Measurements from ENCODE around the gene HNRNPAB.

Gene HNRNPAB

GRCh38 chr5:178204182-178204934 lies at the start of gene HNRNPAB:
HNRNPAB (plus strand) TSS chr5:178204533; CDS start chr5:178204838, 305 bp downstream.
- Histone ChIP-seq H3K4me3 (ENCODE audit: low read length) (peak within 1 kb of the TSS; percentile 71), H3K9me3 (ENCODE audit: control insufficient read depth, low read length) (no peaks in the 10 kb centered on the region), H3K9ac (ENCODE audit: low read length) (peak within 1 kb of the TSS; percentile 71)

GRCh38 chr5:178155065-178155464 lies 49.3 kb upstream of the HNRNPAB start:
- H3K4me3 ChIP-seq (ENCODE audit: low read length): no peak overlapping the region
- no peaks in the 10 kb centered on the region for H3K27me3 ChIP-seq (ENCODE audit: control insufficient read depth, insufficient read depth, low read length)
- no peaks in the 10 kb centered on the region for H3K9me3 ChIP-seq (ENCODE audit: control insufficient read depth, low read length)
- peaks cover 11% of the 10 kb centered on the region for H3K4me1 ChIP-seq (ENCODE audit: control insufficient read depth, insufficient read depth, low read length)
- H3K36me3 ChIP-seq (ENCODE audit: control insufficient read depth, insufficient read depth, low read length): no peaks in the 10 kb centered on the region
- no peak overlapping the region for H3K9ac ChIP-seq (ENCODE audit: low read length)

More at GRCh38 chr5:178204182-178204934, at the start of gene HNRNPAB:
- H3K4me1 ChIP-seq (ENCODE audit: control insufficient read depth, insufficient read depth, low read length): peaks cover 36% of the 10 kb centered on the region
- no peaks in the 10 kb centered on the region for H3K27me3 ChIP-seq (ENCODE audit: control insufficient read depth, insufficient read depth, low read length)
- peaks cover 8% of the 10 kb centered on the region for H3K36me3 ChIP-seq (ENCODE audit: control insufficient read depth, insufficient read depth, low read length)

GRCh38 chr5:178160176-178160575 lies 44.2 kb upstream of the HNRNPAB start:
- Histone ChIP-seq H3K27me3 (ENCODE audit: control insufficient read depth, insufficient read depth, low read length) (peaks cover 25% of the 10 kb centered on the region), H3K4me3 (ENCODE audit: low read length) (no peak overlapping the region), H3K36me3 (ENCODE audit: control insufficient read depth, insufficient read depth, low read length) (no peaks in the 10 kb centered on the region), H3K9me3 (ENCODE audit: control insufficient read depth, low read length) (no peaks in the 10 kb centered on the region), H3K9ac (ENCODE audit: low read length) (no peak overlapping the region), H3K4me1 (ENCODE audit: control insufficient read depth, insufficient read depth, low read length) (peaks cover 8% of the 10 kb centered on the region)

GRCh38 chr5:178162481-178162880 lies 41.9 kb upstream of the HNRNPAB start:
- Histone ChIP-seq H3K27me3 (ENCODE audit: control insufficient read depth, insufficient read depth, low read length) (peaks cover 34% of the 10 kb centered on the region), H3K9me3 (ENCODE audit: control insufficient read depth, low read length) (no peaks in the 10 kb centered on the region), H3K9ac (ENCODE audit: low read length) (no peak overlapping the region), H3K36me3 (ENCODE audit: control insufficient read depth, insufficient read depth, low read length) (no peaks in the 10 kb centered on the region), H3K4me3 (ENCODE audit: low read length) (no peak overlapping the region), H3K4me1 (ENCODE audit: control insufficient read depth, insufficient read depth, low read length) (peaks cover 8% of the 10 kb centered on the region)

- peak overlapping the region; percentile 50 for H3K9ac ChIP-seq (ENCODE audit: low read length)
- no peaks in the 10 kb centered on the region for H3K9me3 ChIP-seq (ENCODE audit: control insufficient read depth, low read length)
- H3K4me3 ChIP-seq (ENCODE audit: low read length): no peak overlapping the region
- H3K27me3 ChIP-seq (ENCODE audit: control insufficient read depth, insufficient read depth, low read length): peaks cover 34% of the 10 kb centered on the region
- peaks cover 8% of the 10 kb centered on the region for H3K4me1 ChIP-seq (ENCODE audit: control insufficient read depth, insufficient read depth, low read length)
- H3K36me3 ChIP-seq (ENCODE audit: control insufficient read depth, insufficient read depth, low read length): no peaks in the 10 kb centered on the region
Observed at GRCh38 chr5:178163772-178164735, 40.3 kb upstream of the HNRNPAB start.

GRCh38 chr5:178165581-178165980 lies 38.8 kb upstream of the HNRNPAB start:
- Histone ChIP-seq H3K4me1 (ENCODE audit: control insufficient read depth, insufficient read depth, low read length) (peaks cover 8% of the 10 kb centered on the region), H3K27me3 (ENCODE audit: control insufficient read depth, insufficient read depth, low read length) (peaks cover 34% of the 10 kb centered on the region), H3K4me3 (ENCODE audit: low read length) (no peak overlapping the region), H3K9me3 (ENCODE audit: control insufficient read depth, low read length) (no peaks in the 10 kb centered on the region), H3K36me3 (ENCODE audit: control insufficient read depth, insufficient read depth, low read length) (no peaks in the 10 kb centered on the region), H3K9ac (ENCODE audit: low read length) (no peak overlapping the region)

GRCh38 chr5:178170455-178170854 lies 33.9 kb upstream of the HNRNPAB start:
- Histone ChIP-seq H3K9ac (ENCODE audit: low read length) (no peak overlapping the region), H3K4me3 (ENCODE audit: low read length) (no peak overlapping the region), H3K27me3 (ENCODE audit: control insufficient read depth, insufficient read depth, low read length) (peaks cover 7% of the 10 kb centered on the region)

GRCh38 chr5:178174456-178174855 lies 29.9 kb upstream of the HNRNPAB start:
- H3K9me3 ChIP-seq (ENCODE audit: control insufficient read depth, low read length): no peaks in the 10 kb centered on the region
- H3K9ac ChIP-seq (ENCODE audit: low read length): no peak overlapping the region
- no peaks in the 10 kb centered on the region for H3K4me1 ChIP-seq (ENCODE audit: control insufficient read depth, insufficient read depth, low read length)
- no peaks in the 10 kb centered on the region for H3K36me3 ChIP-seq (ENCODE audit: control insufficient read depth, insufficient read depth, low read length)
- H3K27me3 ChIP-seq (ENCODE audit: control insufficient read depth, insufficient read depth, low read length): no peaks in the 10 kb centered on the region
- H3K4me3 ChIP-seq (ENCODE audit: low read length): no peak overlapping the region

More at GRCh38 chr5:178170455-178170854, 33.9 kb upstream of the HNRNPAB start:
- Histone ChIP-seq H3K36me3 (ENCODE audit: control insufficient read depth, insufficient read depth, low read length) (no peaks in the 10 kb centered on the region), H3K9me3 (ENCODE audit: control insufficient read depth, low read length) (no peaks in the 10 kb centered on the region), H3K4me1 (ENCODE audit: control insufficient read depth, insufficient read depth, low read length) (no peaks in the 10 kb centered on the region)

- Histone ChIP-seq H3K36me3 (ENCODE audit: control insufficient read depth, insufficient read depth, low read length) (no peaks in the 10 kb centered on the region), H3K9ac (ENCODE audit: low read length) (no peak overlapping the region), H3K9me3 (ENCODE audit: control insufficient read depth, low read length) (no peaks in the 10 kb centered on the region), H3K4me1 (ENCODE audit: control insufficient read depth, insufficient read depth, low read length) (no peaks in the 10 kb centered on the region), H3K27me3 (ENCODE audit: control insufficient read depth, insufficient read depth, low read length) (no peaks in the 10 kb centered on the region), H3K4me3 (ENCODE audit: low read length) (no peak overlapping the region)
Observed at GRCh38 chr5:178176791-178177190, 27.5 kb upstream of the HNRNPAB start.

- Histone ChIP-seq H3K9ac (ENCODE audit: low read length) (no peak overlapping the region), H3K27me3 (ENCODE audit: control insufficient read depth, insufficient read depth, low read length) (no peaks in the 10 kb centered on the region), H3K36me3 (ENCODE audit: control insufficient read depth, insufficient read depth, low read length) (no peaks in the 10 kb centered on the region), H3K9me3 (ENCODE audit: control insufficient read depth, low read length) (no peaks in the 10 kb centered on the region), H3K4me1 (ENCODE audit: control insufficient read depth, insufficient read depth, low read length) (no peaks in the 10 kb centered on the region), H3K4me3 (ENCODE audit: low read length) (no peak overlapping the region)
Observed at GRCh38 chr5:178177569-178177968, 26.8 kb upstream of the HNRNPAB start.

GRCh38 chr5:178180141-178180863 lies 24.0 kb upstream of the HNRNPAB start:
- no peaks in the 10 kb centered on the region for H3K4me1 ChIP-seq (ENCODE audit: control insufficient read depth, insufficient read depth, low read length)
- no peaks in the 10 kb centered on the region for H3K36me3 ChIP-seq (ENCODE audit: control insufficient read depth, insufficient read depth, low read length)
- no peaks in the 10 kb centered on the region for H3K27me3 ChIP-seq (ENCODE audit: control insufficient read depth, insufficient read depth, low read length)
- H3K9ac ChIP-seq (ENCODE audit: low read length): no peak overlapping the region
- no peak overlapping the region for H3K4me3 ChIP-seq (ENCODE audit: low read length)
- H3K9me3 ChIP-seq (ENCODE audit: control insufficient read depth, low read length): no peaks in the 10 kb centered on the region

All from mucosa of stomach (tissue), 1 donor.